TTC549 (cell line): ENCODE measurements around the gene RAP1A.
"Not testable (repeated sequence)": the region's sequence is repeated elsewhere in the genome, so short reads cannot be mapped to it uniquely, and the experiment has no call there.

Experiments used
- FAIRE-seq: peaks from 2 replicates; lab custom pipeline; 2012; peaks lifted over from hg19 to GRCh38; lab: Jason Lieb, UNC

RAP1A gene

DNA sequence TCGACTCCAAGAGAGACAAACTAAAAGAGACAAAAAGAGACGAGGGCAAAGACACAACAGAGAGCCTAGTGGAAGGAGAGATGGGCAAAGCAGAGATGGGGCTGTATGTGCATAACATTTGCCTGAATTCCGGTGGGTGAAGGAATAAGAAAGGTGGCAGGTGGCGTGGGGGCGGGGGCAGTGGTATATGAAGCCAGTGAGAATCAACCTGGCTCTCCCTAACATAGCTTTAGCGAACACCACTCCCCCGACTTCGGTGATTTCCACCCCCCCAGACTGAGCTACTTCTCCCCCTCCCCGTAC lies 118.5 kb downstream of the RAP1A start:
- FAIRE-seq = no peak

DNA sequence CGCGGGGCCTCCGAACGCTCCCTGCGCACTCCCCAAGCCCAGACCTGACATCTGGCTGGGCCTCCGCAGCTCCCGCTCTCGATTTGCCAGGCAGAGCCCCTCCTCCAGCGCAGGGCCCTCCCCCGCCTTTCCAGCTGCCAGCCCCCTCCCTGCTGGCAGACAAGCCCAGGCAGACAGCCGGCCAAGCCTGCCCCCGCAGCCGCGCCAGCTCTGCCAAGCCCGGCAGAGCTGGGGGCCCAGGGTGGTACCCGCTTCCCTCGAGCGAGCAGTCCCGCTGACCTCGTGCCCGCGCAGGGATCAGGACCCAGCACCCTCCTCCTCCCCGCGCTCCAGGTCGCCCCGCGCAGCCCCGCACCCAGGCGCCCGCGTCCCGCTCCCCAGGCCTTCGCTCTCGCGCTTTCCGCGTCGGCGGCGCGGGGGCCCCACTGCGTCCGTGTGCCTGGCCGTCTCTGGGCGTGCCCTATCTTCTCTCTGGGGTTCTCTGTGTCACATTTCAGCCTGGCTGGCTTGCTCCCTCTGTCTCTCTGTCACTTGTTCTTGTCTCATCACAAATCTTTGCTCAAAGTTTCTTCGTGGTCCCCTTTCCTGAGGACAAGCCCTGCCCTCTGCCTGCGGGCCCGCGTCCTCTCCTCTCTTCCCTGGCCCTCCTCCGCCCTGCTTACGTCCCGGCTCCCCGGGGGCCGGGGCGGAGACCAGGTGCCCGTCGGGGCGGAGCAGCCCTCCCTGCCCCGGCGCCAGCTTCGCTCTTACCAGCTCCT lies 119.0 kb downstream of the RAP1A start:
- FAIRE-seq = no peak

DNA sequence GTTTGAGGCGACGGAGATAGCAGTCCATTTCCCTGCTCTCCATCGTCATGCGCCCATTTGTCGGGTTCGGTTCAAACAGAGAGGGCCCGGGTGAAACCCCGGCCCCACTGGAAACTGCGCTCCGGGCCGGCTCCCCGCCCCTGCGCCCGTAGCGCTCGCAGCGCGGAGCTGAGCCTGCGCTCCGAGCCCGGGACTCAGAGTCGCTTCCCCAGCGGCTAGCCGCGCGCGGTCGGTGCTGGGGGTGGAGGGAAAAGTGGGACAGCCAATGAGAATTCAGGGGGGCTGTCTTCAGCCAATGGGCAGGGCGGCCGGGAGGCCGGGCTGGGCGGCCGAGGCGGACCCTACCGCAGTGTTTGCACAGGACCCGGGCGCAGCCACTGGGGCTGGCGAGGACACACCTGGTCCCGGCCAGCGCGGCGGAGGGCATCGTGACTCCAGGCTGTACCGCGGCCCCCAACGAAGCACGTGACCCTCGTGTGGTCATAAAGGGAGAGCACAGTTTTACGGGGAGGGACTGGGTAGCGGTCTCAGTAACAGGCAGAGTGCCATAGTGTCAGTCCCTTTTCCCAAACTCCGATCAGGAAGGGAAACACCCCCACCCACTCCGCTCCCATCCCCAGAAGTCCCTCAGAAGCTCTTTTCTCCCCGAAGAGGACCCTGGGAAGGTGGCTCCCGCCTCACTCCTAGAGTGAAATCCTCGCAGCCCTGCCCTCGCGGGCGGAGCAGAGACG lies 119.8 kb downstream of the RAP1A start, which contains the start of gene INKA2:
Gene INKA2, minus strand, starts transcription at position 202 of the 731 bp plus-strand sequence. Its CDS starts 153 bp downstream, at position 49.
- FAIRE-seq = no peak

DNA sequence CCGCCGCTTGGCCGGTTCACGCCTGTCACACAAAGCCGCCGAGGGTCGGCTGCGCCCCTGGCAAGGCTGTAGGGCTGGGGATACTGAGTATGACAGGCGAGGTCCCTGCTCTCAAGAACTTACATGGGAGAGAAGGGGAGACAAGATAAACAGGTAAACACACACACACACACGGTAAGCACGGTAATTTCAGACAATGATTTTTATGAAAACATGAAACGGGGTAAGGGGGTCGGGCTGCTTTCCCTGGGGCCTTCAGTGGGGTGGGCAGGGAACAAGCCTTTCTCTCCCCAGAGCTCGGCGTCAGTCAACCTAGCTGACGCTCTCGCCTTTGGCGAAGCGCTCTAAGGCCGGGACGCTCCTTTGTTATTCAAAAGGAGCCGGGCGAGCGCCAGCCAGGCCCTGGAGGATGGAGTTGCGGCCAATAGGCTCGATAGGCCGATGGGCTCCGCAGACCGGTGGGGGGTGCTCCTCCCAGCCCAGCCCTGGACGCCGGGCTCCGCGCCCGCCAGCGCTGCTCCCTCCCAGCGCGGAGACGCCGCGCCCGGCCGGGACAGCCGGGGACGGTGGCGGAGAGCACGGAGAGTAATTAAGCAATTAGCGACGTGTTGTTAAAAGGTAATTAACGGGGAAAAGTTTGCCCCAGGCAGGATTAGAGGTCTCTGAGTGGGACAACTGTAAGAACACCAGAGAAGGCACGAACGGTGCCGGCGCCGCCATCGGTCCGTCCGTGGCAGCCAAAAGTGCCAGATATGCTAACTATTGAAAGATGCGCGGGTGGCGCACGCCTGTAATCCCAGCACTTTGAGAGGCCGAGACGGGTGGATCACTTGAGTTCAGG lies 120.6 kb downstream of the RAP1A start:
- no peak for FAIRE-seq

DNA sequence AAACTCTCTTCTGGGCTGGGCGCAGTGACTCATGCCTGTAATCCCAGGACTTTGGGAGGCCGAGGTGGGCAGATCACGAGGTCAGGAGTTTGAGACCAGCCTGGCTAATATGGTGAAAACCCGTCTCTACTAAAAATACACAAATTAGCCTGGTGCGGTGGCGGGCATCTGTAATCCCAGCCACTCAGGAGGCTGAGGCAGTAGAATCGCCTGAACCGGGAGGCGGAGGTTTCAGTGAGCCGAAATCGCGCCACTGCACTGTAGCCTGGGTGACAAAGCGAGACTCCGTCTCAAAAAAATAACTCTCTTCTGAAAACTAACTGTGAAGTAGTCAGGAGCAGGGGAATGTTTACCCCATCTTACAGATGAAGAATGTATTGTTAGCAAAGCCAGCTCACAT lies 122.7 kb downstream of the RAP1A start:
- FAIRE-seq = not testable (repeated sequence)

DNA sequence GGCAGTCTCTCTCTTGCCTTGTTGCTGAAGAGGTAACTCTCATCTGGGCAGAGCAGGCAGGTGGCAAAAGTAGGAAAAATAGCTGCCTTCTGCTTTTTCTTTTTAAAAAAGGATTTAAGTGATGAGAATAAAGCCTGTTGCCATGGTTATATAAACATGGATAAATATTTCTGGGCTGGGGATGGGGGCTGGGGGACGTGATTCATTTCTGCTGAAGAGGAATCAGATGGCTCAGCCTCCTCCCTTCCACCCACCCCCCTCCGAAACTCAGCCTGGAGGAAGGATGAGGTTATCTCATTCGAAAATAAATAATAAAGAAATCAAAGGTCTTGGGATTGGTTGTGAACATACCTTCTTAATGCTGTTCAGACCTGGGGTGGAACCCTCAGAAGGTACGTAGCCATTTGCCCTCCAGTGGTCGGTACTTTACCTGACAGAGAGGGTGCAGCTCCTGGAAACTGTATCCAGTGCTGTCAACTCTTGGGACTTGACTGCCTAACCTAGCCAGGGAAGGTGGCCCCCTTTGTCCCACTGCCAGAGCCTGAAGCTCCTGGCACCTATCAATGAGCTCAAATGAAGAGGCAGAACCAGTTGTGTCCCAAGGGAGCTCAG lies 123.5 kb downstream of the RAP1A start:
- no peak for FAIRE-seq

DNA sequence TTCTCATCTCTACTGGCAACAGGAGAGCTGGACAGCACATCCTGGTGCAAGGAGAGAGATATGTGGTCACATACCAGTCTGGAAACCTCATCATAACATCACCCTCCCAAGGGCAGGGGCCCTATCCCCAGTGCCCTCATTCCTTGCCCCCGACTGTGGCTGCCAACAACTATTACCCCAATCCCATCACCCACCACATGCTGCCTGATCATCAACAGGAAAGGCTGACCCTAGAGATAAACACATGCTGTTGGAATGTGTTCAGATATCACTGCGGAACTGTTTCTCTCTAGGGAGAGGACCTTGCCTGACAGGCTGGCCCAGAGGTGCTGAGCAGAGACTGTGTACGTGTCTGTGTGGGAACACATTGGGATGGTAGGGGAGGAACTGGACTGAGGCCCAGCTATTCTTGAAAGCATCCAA lies 124.1 kb downstream of the RAP1A start:
- FAIRE-seq = no peak

DNA sequence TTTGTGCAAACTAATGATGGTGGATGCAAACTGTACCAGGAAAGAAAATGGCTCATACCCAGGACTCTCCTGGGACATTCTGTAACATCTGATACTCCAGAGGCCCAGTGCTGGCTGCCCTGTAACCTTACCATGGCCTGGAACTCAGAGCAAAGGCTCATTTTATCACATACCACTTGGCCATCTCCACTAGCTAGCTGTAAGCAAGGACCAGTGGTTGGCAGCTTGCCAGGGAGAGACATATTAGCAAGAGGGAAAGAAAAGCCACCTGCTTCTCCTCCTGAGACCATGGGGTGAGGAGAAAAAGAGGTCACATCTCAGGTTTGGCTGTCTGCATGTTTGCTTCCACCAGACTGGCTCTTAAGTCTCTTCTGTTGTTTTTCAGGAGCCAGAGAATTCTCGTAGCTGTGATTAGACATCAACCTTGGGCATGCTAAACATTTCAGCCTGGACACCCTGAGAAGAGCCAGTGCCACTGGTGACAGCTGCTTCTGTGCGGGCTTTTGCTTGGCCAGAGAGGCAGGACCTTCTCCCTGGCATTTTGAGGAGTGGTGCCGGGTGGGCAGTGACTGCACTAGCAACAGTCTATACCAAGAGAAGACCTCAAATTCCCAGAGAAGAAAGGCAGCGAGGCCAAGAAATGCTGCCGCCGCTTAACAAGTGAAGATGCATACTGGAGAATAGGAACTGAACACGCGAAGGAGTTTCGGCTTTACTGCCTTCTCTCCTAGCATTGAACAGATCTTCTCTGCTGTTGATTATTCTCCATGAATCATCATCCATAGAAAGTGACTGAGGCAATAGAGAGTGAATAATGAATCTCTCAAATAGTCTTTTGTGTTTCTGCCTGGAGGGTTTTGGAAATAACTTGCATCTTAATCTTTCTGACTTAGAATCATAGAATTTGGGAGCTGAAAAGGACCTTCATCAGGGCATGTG lies 126.4 kb downstream of the RAP1A start:
- FAIRE-seq = no peak

DNA sequence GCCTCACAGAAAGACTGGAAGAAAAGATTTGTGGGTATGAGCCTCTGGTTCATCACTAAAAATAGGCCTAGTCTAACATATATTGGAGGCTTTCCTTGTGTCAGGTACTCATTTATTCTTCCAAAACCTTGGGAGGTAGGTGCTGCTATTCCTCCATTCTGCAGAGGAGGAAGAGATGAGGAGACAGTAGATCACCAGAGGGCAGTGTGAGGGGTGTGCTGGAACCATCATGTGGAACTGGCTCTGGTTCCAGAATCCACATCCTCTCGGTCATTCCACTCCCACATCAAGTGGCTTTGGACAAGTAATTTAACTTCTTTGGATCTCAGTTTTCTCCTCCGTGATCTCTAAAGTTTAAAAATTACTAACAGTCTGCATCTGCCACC lies 127.0 kb downstream of the RAP1A start:
- FAIRE-seq = no peak

DNA sequence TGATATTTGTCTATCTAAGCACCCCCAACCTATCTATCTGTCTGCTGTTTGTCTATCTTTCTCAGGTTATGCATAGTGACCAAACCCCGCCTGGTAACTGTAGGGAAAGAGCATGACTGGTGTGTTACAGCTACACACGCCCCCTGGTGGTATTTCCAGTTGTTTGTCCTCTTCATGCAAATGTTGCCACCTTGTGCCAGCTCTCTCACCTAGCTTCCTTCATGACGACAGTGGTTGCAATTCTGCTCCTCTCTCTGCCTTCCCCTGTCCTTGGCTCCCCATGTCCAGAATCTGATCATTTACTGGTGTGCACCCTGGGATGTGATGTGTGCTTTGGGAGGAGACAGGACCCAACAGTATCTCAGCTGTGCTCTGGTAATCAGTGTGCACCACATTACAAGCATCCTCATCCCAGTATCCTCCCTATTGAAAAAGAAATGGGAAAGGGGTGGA lies 127.7 kb downstream of the RAP1A start:
- no peak for FAIRE-seq

DNA sequence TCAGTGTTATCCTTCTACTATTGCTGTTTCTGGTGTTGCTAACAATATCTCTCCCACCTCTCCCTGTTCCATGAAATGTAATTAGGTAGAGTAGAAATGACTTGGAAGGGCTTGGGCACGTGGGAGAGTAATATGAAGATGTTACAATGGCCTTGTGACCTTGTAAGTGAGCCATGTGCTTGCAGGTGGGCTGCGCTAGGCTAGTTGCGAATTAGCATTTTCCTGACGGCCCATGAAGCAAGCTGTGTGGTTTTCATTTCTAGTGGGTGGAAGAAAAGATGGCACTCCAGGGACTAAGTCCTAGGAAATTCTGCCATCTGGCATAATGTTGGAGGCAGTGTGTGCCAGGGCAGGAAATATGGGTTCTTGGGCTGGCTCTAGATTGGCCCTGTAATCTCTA lies 128.4 kb downstream of the RAP1A start:
- no peak for FAIRE-seq

DNA sequence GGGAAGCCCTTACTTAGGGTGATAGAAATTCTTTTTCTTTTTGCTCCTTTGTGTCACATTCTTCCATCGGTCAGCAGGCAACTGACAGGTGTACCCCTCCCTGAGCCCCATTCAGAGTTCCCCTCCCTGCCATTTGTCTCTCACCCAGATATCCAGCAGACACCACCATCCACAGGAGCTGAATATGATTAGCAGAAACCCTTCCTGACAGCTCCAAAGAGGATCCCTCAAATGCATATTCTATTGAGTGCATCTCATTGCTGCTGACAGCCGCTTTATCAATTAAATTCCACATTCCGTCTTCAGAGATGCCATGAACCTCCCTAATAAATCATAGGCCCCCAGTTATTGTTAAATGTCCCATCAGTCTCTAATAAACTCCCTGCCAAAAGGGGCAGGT lies 130.0 kb downstream of the RAP1A start:
- no peak for FAIRE-seq

DNA sequence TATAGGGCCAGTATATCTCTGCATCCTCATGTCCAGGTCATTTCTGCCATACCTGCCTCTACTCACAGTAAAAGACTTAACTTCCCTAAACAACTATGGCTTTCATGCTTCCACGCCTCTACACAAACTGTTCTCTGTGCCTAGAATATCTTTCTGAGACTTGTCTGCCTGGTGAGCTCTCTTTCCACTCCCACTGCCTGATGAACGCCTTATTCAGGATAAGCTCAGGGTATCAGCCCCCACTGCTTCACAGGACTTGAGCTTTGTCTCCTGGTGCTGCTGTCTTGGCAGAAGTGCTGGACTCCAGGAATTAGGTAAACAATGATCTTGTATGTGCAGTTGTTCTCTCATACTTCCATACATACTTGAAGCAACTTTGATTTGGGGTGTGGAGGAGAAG lies 131.3 kb downstream of the RAP1A start:
- FAIRE-seq = no peak

DNA sequence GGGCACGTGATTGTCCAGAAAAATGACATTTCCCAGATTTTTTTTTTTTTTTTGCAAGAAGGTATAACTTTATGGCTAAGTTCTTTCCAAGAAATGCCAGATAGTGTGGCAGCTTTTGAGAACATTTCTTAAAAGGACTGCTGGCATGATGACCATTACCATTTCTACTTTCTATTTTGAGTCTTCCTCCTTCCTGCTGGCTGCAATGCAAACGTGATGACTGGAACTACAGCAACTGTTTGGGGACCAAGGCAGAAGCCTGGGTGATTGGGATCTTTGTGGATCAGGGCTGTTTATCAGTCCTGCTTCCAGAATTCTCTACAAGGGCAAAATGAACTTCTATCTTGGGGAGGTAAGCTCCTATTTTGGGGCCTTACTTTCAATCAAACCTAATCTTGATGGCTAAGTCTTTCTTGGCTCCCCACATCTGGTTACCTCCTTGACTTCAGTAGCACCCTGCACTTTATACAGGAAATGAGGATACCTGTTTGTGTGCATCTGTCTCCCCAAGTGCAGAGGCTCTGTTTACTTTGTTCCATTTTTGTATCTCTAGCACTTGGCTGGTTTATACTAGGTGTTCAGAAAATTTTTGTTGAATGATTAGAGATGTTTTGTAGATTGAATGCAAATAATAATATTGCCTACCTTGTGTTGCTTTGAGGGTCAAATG lies 132.5 kb downstream of the RAP1A start:
- FAIRE-seq = no peak

DNA sequence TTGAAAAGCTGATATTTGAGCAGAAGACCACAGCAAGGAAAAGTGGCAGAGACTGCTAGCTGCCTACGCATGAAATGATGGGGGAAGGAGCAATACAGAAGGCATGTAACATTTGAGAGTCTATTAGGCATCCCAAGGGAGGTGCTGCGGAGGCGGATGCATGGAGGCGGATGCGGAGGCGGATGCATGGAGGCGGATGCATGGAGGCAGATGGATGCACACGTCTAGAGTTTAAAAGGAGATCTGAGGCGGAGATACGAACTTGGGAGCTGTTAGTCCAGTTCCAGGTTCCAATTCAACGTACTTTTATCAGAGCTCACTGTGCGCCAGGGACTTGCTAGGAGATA lies 135.4 kb downstream of the RAP1A start:
- FAIRE-seq = no peak

DNA sequence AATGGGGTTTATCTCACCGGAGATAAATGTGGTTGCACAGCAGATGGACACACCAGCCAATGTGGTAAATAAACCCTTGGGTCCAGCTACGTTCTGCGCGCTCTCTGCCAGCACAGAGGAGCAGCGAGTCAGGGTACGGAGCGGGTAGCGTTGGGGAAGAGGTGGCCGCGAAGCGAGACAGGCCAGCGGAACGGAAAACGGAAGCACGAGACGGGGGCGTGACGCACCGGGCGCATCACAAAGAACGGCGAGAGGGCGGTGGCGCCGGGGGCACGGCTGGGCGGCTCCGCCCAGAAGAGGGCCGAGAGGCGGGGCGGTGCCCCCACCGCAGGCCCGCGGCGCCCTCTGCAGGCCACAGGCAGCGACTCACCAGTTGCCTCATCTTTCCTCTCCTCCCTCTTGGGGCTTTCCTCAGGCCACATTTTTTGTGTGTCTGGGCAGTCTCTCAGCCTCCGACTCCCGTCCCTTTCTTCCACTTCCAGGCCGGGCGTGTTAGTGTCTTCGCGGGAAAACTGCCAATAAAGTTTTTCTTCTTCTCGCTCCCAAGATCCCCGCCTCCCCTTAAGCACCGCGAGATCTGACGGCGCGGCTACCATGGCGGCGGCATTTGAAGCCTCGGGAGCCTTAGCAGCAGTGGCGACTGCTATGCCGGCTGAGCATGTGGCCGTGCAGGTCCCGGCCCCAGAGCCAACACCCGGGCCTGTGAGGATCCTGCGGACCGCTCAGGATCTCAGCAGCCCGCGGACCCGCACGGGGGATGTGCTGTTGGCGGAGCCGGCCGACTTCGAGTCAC lies 135.9 kb downstream of the RAP1A start, which contains the start of gene DDX20:
Gene DDX20, plus strand, starts transcription at position 571 of the 793 bp plus-strand sequence. Its CDS starts 24 bp downstream, at position 595.
- no peak for FAIRE-seq

DNA sequence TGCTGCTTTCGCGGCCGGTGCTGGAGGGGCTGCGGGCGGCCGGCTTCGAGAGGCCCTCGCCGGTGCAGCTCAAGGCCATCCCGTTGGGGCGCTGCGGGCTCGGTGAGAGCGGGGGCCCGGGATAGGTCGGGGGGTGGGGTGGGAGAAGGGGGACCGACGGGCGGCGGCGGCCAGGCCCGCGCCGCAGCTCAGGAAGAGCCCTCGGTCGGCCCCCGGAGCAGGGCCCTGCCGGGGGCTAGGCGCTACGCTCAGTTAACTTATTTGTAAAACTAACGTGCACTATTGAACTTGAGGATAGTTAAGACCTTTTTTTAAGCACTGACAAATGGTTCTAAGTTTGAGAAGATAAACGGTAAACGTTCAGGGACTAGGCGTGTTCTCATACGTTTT lies 136.5 kb downstream of the RAP1A start:
- no peak for FAIRE-seq

DNA sequence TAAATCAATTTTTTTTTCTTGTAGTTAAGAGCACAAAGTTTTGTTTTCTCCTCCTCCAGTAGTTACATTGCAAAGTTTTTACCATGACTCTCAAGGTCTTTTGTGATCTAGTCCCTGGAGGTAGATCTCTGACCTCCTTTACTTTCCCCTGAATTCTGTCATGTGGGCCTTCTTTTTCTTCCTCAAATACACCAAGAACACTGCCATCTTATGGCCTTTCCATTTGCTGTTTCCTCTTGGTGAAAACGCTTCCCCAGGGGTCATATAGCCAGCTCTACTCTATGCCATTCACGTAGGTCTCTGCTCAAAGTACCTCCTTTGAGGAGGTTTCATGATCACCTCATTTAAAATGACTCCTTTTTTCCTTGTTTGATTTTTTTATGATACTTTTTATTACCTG lies 138.8 kb downstream of the RAP1A start:
- FAIRE-seq = no peak

DNA sequence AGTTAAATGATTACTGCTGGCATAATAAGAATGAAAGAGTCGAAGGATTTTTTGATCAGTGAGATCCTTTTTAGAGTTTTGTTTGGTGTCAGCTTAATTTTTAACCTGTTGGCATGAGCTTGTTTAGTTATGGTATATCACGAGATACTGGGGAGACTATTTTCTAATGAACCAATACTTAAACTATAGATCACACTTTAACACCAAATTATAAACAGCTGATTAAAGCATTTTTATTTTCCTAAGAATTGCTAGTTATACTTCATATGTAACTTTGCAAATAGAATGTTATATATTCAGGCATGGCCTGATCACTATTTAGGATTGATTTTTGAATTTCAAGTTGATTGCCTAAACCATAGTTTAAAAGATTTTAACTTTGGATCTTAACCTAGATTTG lies 142.1 kb downstream of the RAP1A start:
- FAIRE-seq = no peak

DNA sequence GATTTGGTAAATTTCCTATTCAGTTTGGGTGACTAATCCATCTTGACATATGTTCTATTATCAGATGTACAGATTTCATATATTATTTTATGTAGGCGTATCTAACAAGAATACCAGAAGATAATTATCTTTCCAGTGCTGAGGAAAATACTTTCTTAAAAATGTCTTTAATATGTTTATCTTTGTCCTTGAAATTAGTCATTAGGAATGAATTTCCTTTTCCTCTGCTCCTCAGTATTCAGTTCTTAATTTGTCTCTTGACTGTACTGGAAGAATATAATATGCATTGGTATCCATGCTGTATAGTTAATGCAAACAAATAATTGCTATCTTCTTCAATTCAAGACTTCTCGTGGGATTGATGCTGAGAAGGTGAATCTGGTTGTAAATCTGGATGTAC lies 142.7 kb downstream of the RAP1A start:
- no peak for FAIRE-seq
